ENCODE data around the gene HEMGN. TPM values are rescaled to one million over a fixed set of nuclear protein-coding genes. Genes with fewer than 3 reads are reported as not detected.

Gene HEMGN
- total and polyA plus RNA-seq, 2 of the 13 experiments (the other 11 are each of a cell fraction or from before 2014, with no cell fraction given): not detected

DNA sequence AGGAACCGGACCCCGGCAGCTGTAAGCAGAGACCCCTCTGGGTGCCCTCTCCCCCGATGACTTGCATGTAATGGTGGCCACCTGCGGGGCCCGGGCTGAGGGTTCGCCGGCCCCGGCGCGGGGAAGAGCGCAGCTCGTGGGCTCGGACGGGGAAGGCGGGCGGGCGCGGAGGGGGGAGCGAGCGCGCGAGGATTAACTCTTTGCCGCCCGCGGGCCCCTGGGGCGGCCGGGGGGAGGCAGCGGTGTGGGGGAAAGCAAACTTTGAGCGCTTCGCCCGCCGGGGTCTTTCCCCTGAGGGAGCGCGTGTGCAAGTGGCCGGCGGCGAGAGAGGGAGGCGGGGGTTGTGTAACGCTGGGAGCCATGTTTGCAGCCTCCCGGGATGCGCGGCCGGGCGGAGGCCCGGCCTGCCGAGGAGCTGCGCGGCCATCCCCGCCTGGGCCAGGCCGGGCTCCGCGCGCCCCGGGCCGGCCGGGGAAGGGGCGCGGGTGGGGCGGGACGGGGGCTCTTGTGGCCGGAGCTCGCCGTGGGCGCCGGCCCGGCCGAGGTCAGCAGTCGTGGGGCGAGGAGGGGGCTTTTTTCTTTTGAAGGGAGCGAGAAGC, 45.7 kb upstream of the HEMGN start (continued):
- TF ChIP-seq THAP8 (CRISPR knock-in tag; IDR thresholded peaks at IDR 0.05; ENCODE audit: borderline replicate concordance) (no peak), GATAD2A (CRISPR knock-in tag; IDR thresholded peaks at IDR 0.05) (no peak), NR2F6 (IDR thresholded peaks at IDR 0.05) (no peak), NR2F6 (CRISPR knock-in tag; IDR thresholded peaks at IDR 0.05) (no peak), RBFOX2 (IDR thresholded peaks at IDR 0.05; ENCODE audit: low read depth, low read length) (peak; percentile 72), AGO2 (optimal IDR thresholded peaks at IDR 0.05; ENCODE audit: low read depth, low read length) (peak; percentile 88), ZNF407 (CRISPR knock-in tag; IDR thresholded peaks at IDR 0.05; ENCODE audit: not compliant biosample characterization) (no peak), PHF8 (CRISPR knock-in tag; IDR thresholded peaks at IDR 0.05) (peak; percentile 39), ZNF672 (CRISPR knock-in tag; IDR thresholded peaks at IDR 0.05) (0 out of 2 replicates have a peak, but pooled peaks have one; percentile 22), TBX3 (IDR thresholded peaks at IDR 0.05; ENCODE audit: borderline replicate concordance) (no peak), ZNF264 (CRISPR knock-in tag; IDR thresholded peaks at IDR 0.05) (no peak), ZNF652 (CRISPR knock-in tag; IDR thresholded peaks at IDR 0.05; ENCODE audit: borderline replicate concordance, low read depth) (peak; percentile 92), ZNF737 (CRISPR knock-in tag; IDR thresholded peaks at IDR 0.05; ENCODE audit: borderline replicate concordance) (no peak), KDM5A (IDR thresholded peaks at IDR 0.05; ENCODE audit: borderline replicate concordance, low read length) (peak; percentile 46; the same call in 1 of the 2 replicates), KLF16 (CRISPR knock-in tag; IDR thresholded peaks at IDR 0.05) (no peak), CENPT (CRISPR knock-in tag; IDR thresholded peaks at IDR 0.05; ENCODE audit: low read depth) (no peak)
- TF ChIP-seq, protein P1, sequence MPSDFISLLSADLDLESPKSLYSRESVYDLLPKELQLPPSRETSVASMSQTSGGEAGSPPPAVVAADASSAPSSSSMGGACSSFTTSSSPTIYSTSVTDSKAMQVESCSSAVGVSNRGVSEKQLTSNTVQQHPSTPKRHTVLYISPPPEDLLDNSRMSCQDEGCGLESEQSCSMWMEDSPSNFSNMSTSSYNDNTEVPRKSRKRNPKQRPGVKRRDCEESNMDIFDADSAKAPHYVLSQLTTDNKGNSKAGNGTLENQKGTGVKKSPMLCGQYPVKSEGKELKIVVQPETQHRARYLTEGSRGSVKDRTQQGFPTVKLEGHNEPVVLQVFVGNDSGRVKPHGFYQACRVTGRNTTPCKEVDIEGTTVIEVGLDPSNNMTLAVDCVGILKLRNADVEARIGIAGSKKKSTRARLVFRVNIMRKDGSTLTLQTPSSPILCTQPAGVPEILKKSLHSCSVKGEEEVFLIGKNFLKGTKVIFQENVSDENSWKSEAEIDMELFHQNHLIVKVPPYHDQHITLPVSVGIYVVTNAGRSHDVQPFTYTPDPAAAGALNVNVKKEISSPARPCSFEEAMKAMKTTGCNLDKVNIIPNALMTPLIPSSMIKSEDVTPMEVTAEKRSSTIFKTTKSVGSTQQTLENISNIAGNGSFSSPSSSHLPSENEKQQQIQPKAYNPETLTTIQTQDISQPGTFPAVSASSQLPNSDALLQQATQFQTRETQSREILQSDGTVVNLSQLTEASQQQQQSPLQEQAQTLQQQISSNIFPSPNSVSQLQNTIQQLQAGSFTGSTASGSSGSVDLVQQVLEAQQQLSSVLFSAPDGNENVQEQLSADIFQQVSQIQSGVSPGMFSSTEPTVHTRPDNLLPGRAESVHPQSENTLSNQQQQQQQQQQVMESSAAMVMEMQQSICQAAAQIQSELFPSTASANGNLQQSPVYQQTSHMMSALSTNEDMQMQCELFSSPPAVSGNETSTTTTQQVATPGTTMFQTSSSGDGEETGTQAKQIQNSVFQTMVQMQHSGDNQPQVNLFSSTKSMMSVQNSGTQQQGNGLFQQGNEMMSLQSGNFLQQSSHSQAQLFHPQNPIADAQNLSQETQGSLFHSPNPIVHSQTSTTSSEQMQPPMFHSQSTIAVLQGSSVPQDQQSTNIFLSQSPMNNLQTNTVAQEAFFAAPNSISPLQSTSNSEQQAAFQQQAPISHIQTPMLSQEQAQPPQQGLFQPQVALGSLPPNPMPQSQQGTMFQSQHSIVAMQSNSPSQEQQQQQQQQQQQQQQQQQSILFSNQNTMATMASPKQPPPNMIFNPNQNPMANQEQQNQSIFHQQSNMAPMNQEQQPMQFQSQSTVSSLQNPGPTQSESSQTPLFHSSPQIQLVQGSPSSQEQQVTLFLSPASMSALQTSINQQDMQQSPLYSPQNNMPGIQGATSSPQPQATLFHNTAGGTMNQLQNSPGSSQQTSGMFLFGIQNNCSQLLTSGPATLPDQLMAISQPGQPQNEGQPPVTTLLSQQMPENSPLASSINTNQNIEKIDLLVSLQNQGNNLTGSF (CRISPR knock-in tag; IDR thresholded peaks at IDR 0.05): no peak
